ENCODE results near the gene GPBAR1. TPM values are rescaled to one million over a fixed set of nuclear protein-coding genes. Genes with fewer than 3 reads are reported as not detected.
A peak's percentile ranks its signal among the peaks of the same experiment; 100 is the strongest.

Gene GPBAR1
- total and polyA plus RNA-seq, 9 of the 15 experiments (the other 6 are each of a cell fraction or from before 2014, with no cell fraction given): not detected

DNA sequence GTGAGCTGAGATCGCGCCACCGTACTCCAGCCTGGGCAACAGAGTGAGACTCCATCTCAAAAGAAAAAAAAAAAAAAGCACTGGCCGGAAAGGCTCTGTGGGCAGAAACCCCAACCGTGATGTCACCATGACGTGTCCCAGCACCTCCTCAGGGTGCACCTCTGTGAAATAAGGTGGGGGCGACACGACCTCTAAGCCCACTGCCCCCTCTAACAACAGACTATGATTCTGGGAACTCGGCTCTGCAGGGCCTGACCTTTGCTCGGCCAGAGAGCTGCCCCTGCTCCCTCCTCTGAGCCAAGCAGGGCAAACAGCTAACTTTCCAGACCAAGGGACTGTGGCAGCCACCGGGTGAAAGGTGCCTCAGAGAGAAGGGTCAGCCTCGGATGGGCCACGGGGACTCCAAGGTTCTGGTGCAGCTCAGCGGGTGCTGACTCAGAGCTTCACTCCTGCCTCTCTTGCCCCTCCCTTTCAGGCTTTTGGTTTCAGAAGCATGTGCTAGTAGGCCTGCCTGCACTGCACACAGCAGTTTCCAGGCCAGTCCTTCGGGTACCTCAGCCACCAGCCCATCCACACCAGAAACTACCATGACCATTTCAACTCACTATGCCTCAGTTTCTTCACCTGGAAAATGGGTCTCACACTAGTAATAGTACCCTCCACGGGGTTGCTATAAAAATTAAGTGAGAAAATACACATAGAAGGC, 23.4 kb downstream of the GPBAR1 start (continued):
- TF ChIP-seq CBX8 (IDR thresholded peaks at IDR 0.05; ENCODE audit: borderline replicate concordance, extremely low read depth, low read depth, low read length, poor library complexity, severe bottlenecking) (no peak), UBTF (IDR thresholded peaks at IDR 0.05; ENCODE audit: borderline replicate concordance in 1 of 2, low read depth in 2 of 2, low read length in 2 of 2) (no peak), ZNF316 (IDR thresholded peaks at IDR 0.05) (peak; percentile 75), ZNF592 (IDR thresholded peaks at IDR 0.05) (peak; percentile 76), KAT8 (IDR thresholded peaks at IDR 0.05; ENCODE audit: low read depth) (no peak), ZNF217 (CRISPR knock-in tag; IDR thresholded peaks at IDR 0.05) (no peak), CHAMP1 (IDR thresholded peaks at IDR 0.05) (no peak), MXI1 (IDR thresholded peaks at IDR 0.05; ENCODE audit: low read depth, low read length) (no peak), CBFA2T2 (conservative IDR thresholded peaks at IDR 0.05) (no peak), GATA2 (CRISPR knock-in tag; IDR thresholded peaks at IDR 0.05) (no peak)
- TF ChIP-seq, protein P1, sequence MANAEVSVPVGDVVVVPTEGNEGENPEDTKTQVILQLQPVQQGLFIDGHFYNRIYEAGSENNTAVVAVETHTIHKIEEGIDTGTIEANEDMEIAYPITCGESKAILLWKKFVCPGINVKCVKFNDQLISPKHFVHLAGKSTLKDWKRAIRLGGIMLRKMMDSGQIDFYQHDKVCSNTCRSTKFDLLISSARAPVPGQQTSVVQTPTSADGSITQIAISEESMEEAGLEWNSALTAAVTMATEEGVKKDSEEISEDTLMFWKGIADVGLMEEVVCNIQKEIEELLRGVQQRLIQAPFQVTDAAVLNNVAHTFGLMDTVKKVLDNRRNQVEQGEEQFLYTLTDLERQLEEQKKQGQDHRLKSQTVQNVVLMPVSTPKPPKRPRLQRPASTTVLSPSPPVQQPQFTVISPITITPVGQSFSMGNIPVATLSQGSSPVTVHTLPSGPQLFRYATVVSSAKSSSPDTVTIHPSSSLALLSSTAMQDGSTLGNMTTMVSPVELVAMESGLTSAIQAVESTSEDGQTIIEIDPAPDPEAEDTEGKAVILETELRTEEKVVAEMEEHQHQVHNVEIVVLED (CRISPR knock-in tag; IDR thresholded peaks at IDR 0.05): no peak
- TF ChIP-seq, protein P2, sequence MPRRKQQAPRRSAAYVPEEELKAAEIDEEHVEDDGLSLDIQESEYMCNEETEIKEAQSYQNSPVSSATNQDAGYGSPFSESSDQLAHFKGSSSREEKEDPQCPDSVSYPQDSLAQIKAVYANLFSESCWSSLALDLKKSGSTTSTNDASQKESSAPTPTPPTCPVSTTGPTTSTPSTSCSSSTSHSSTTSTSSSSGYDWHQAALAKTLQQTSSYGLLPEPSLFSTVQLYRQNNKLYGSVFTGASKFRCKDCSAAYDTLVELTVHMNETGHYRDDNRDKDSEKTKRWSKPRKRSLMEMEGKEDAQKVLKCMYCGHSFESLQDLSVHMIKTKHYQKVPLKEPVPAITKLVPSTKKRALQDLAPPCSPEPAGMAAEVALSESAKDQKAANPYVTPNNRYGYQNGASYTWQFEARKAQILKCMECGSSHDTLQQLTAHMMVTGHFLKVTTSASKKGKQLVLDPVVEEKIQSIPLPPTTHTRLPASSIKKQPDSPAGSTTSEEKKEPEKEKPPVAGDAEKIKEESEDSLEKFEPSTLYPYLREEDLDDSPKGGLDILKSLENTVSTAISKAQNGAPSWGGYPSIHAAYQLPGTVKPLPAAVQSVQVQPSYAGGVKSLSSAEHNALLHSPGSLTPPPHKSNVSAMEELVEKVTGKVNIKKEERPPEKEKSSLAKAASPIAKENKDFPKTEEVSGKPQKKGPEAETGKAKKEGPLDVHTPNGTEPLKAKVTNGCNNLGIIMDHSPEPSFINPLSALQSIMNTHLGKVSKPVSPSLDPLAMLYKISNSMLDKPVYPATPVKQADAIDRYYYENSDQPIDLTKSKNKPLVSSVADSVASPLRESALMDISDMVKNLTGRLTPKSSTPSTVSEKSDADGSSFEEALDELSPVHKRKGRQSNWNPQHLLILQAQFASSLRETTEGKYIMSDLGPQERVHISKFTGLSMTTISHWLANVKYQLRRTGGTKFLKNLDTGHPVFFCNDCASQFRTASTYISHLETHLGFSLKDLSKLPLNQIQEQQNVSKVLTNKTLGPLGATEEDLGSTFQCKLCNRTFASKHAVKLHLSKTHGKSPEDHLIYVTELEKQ (CRISPR knock-in tag; IDR thresholded peaks at IDR 0.05): no peak

Data from K562 (cell line).